ENCODE results near the gene PPP6C.
"Not testable (repeated sequence)": the region's sequence is repeated elsewhere in the genome, so short reads cannot be mapped to it uniquely, and the experiment has no call there.

GRCh38 chr9:125224858-125225257 is 35.3 kb upstream of the PPP6C start:
- TF ChIP-seq EZH2 (IDR thresholded peaks at IDR 0.05; ENCODE audit: insufficient read depth, poor library complexity, severe bottlenecking); EZH2phosphoT487 (IDR thresholded peaks at IDR 0.05; ENCODE audit: insufficient read depth, low read depth): not testable (repeated sequence)

Measured in GM23248 (cell line).